ENCODE data around the gene DNAJC8. TPM values are rescaled to one million over a fixed set of nuclear protein-coding genes. Genes with fewer than 3 reads are reported as not detected.

Gene DNAJC8
- total and polyA plus RNA-seq, 2 of the 8 experiments (the other 6 are each of a cell fraction or from before 2014, with no cell fraction given): 116 to 134 TPM

- Histone ChIP-seq H3K27me3 (replicated peaks in 1 of 4; ENCODE audit: control insufficient read depth in 3 of 4, extremely low read depth in 1 of 4, insufficient read depth in 3 of 4, low read length in 3 of 4) (no peaks in the 10 kb centered on the region), H4K5ac (ENCODE audit: insufficient read length, low read depth, low read length) (peak within 1 kb of the TSS; percentile 92), H4K20me1 (replicated peaks in 1 of 2; ENCODE audit: control insufficient read depth in 1 of 2, insufficient read depth in 2 of 2, low read length in 2 of 2) (peaks cover 11 to 16% of the 10 kb centered on the region in 2 experiments), H2BK5ac (ENCODE audit: low read depth, low read length) (peak within 1 kb of the TSS; percentile 96), H3K4me3 (ENCODE audit: extremely low read depth in 1 of 4, insufficient read depth in 2 of 4, low read depth in 3 of 4, low read length in 4 of 4) (peak within 1 kb of the TSS; percentile 73 to 97 (median 88)), H2BK120ac (replicated peaks; ENCODE audit: low read depth, low read length) (no peak within 1 kb of the TSS), H3K4me1 (replicated peaks in 1 of 4; ENCODE audit: control insufficient read depth in 3 of 4, insufficient read depth in 4 of 4, low read length in 3 of 4) (peaks cover 3 to 17% (median 11%) of the 10 kb centered on the region in 4 experiments; a peak in 5 of 7 replicates), H3K79me2 (ENCODE audit: control insufficient read depth in 1 of 2, insufficient read depth in 2 of 2, low read length in 2 of 2) (peaks cover 29 to 43% of the 10 kb centered on the region in 2 experiments), H4K8ac (ENCODE audit: extremely low read depth, insufficient read depth, low read length) (peak within 1 kb of the TSS; percentile 97), H3K79me1 (ENCODE audit: low read depth, low read length) (peaks cover 14% of the 10 kb centered on the region), H3K27ac (ENCODE audit: low read depth, low read length) (peak within 1 kb of the TSS; percentile 67; the same call in 1 of the 2 replicates), H3K9me3 (ENCODE audit: insufficient read depth in 2 of 2, low read depth in 1 of 2, low read length in 1 of 2) (no peaks in the 10 kb centered on the region), H3K4me2 (ENCODE audit: insufficient read depth in 1 of 2, low read depth in 2 of 2, low read length in 2 of 2) (peak within 1 kb of the TSS; percentile 77 to 100), H2BK20ac (ENCODE audit: low read length) (no peak within 1 kb of the TSS), H3K56ac (replicated peaks; ENCODE audit: insufficient read length, low read depth, low read length) (peak within 1 kb of the TSS; percentile 92), H2BK15ac (ENCODE audit: low read length) (peak within 1 kb of the TSS; percentile 88), H3K18ac (ENCODE audit: extremely low read depth, low read length) (peak within 1 kb of the TSS; percentile 98), H4K91ac (replicated peaks; ENCODE audit: insufficient read length, low read length) (peak within 1 kb of the TSS; percentile 91), H2AFZ (ENCODE audit: low read length) (peak within 1 kb of the TSS; percentile 46; the same call in 1 of the 2 replicates), H2AK5ac (ENCODE audit: low read depth, low read length) (peak within 1 kb of the TSS; percentile 86), H3K23me2 (ENCODE audit: low read depth, low read length) (peaks cover 12% of the 10 kb centered on the region), H3K23ac (ENCODE audit: insufficient read length) (no peak within 1 kb of the TSS), H2BK12ac (ENCODE audit: low read depth, low read length) (peak within 1 kb of the TSS; percentile 97; the same call in 1 of the 2 replicates), H3K36me3 (ENCODE audit: control insufficient read depth in 2 of 4, insufficient read depth in 4 of 4, low read length in 3 of 4) (peaks cover 0 to 4% (median 0%) of the 10 kb centered on the region in 4 experiments; a peak in 2 of 8 replicates), H3K9ac (replicated peaks in 1 of 4; ENCODE audit: extremely low read depth in 1 of 4, low read depth in 3 of 4, low read length in 3 of 4) (peak within 1 kb of the TSS; percentile 79 to 98 (median 82)), H3K4ac (replicated peaks; ENCODE audit: insufficient read length, low read depth, low read length) (peak within 1 kb of the TSS; percentile 98), H3K14ac (ENCODE audit: insufficient read length) (no peak within 1 kb of the TSS)
- peak; percentile 94 to 99 for DNase-seq (ENCODE audit: low read depth in 1 of 2, low spot score in 2 of 2)
- POLR2A ChIA-PET (ENCODE audit: partially characterized antibody): interaction anchor here (0.6 to 19.5 kb wide), 27 partner anchors 9 to 534 kb away, joined by 3 to 324 read pairs (median 5); partner anchors contain the start of genes ATP5IF1, DNAJC8, EYA3 and FAM76A
- WGBS, 2 experiments (ENCODE audit: extremely low coverage in 1 of 2, insufficient coverage in 1 of 2, insufficient read length in 1 of 2, insufficient replicate concordance in 2 of 2, low coverage in 1 of 2, low lambda C conversion rate in 2 of 2, missing lambda C conversion rate in 1 of 2): 1% methylated on average over 53 of the region's 76 CpGs; no CpG with 5 or more reads in 1 of the 2 experiments
- CTCF ChIA-PET (ENCODE audit: partially characterized antibody): interaction anchor here (0.6 to 5.2 kb wide), 4 partner anchors 11 to 284 kb away, joined by 3 to 56 read pairs (median 4); no protein-coding TSS in a partner anchor
- no peak for FAIRE-seq
- peak; percentile 80 for TF ChIP-seq POLR2AphosphoS5 (IDR thresholded peaks at IDR 0.05; ENCODE audit: low read depth, low read length)
- TF ChIP-seq HDAC2 (IDR thresholded peaks at IDR 0.05; ENCODE audit: borderline replicate concordance in 1 of 2, low read depth in 2 of 2, low read length in 2 of 2): peak in 1 of 2 experiments; percentile 46; a peak in 1 of 4 replicates
- peak; percentile 88 for TF ChIP-seq CEBPB (IDR thresholded peaks at IDR 0.05; ENCODE audit: low read depth, low read length)
- no peak for TF ChIP-seq YY1 (IDR thresholded peaks at IDR 0.05; ENCODE audit: low read depth, low read length)
- TF ChIP-seq ASH2L (IDR thresholded peaks at IDR 0.05; ENCODE audit: low read length): peak; percentile 77
- no peak for TF ChIP-seq EGR1 (IDR thresholded peaks at IDR 0.05; ENCODE audit: borderline replicate concordance, low read depth, low read length)
- no peak for TF ChIP-seq BRCA1 (IDR thresholded peaks at IDR 0.05; ENCODE audit: low read depth, low read length)
- no peak for TF ChIP-seq SIRT6 (IDR thresholded peaks at IDR 0.05; ENCODE audit: low read length)
- peak; percentile 95 for TF ChIP-seq TAF1 (IDR thresholded peaks at IDR 0.05; ENCODE audit: low read depth, low read length)
- TF ChIP-seq RNF2 (IDR thresholded peaks at IDR 0.05; ENCODE audit: borderline replicate concordance, low read depth, low read length, missing control alignments, poor library complexity, severe bottlenecking): no peak
- no peak for TF ChIP-seq GTF2F1 (IDR thresholded peaks at IDR 0.05; ENCODE audit: borderline replicate concordance, low read depth, low read length)
- no peak for TF ChIP-seq GABPA (IDR thresholded peaks at IDR 0.05; ENCODE audit: borderline replicate concordance, insufficient read depth, low read length)
These were observed 26.6 kb upstream of the DNAJC8 start, which contains the start of gene SESN2 for GRCh38 chr1:28259252-28259933. Gene SESN2, plus strand, starts transcription at chr1:28259518. Its CDS starts 330 bp downstream, at chr1:28259848.
